AG04450 (cell line): ENCODE results near the gene SPAG4. TPM values are rescaled to one million over a fixed set of nuclear protein-coding genes. Genes with fewer than 3 reads are reported as not detected.

Experiments used
- CTCF ChIA-PET: fragments of 300-600, 350-600 bp; formaldehyde crosslinking; extraction: SDS; loops from one replicate; lab custom pipeline; 2022; ENCODE audit warnings: antibody characterized with exemption, inconsistent platforms; lab: Charles Lee
- POLR2A ChIA-PET: fragments of 350-600 bp; formaldehyde crosslinking; extraction: SDS; loops from one replicate; lab custom pipeline; 2021; ENCODE audit warnings: antibody characterized with exemption, inconsistent platforms; lab: Yijun Ruan, JAX
- DNase-seq: peaks from one replicate; pipeline ENCODE4 v3.0.0-alpha.2; 2011; ENCODE audit warnings: low read depth, low spot score
- H3K27ac ChIP-seq: one replicate; pipeline ENCODE4 v1.5.1; 2012; ENCODE audit warnings: low read depth, low read length, control low read depth
- H3K27me3 ChIP-seq: one replicate; pipeline ENCODE4 v1.6.0; 2012; ENCODE audit warnings: low read length; ENCODE audit not compliant: control insufficient read depth, insufficient read depth
- H3K4me3 ChIP-seq: 2 replicates; pipeline ENCODE4 v1.5.1; 2011; ENCODE audit warnings: mild to moderate bottlenecking, low read depth, low read length, control low read depth
- H3K9me3 ChIP-seq: 2 replicates; pipeline ENCODE4 v1.5.1; 2012; ENCODE audit warnings: low read length; ENCODE audit not compliant: control insufficient read depth, insufficient read depth
- polyA plus RNA-seq: library from polyadenylated mRNA; depleted of rRNA; stranded (reverse); fragments of >200 nt; gene quantifications from 2 replicates; pipeline ENCODE4 v1.2.3, GENCODE V29; 2011
- TF ChIP-seq, protein P1 (sequence below): IDR thresholded peaks from 2 replicates; pipeline ENCODE4 v1.5.1; 2011; ENCODE audit warnings: low read depth, low read length, control low read depth, inconsistent platforms

SPAG4 gene
- polyA plus RNA-seq, 1 experiment, result 1.8 TPM

DNA sequence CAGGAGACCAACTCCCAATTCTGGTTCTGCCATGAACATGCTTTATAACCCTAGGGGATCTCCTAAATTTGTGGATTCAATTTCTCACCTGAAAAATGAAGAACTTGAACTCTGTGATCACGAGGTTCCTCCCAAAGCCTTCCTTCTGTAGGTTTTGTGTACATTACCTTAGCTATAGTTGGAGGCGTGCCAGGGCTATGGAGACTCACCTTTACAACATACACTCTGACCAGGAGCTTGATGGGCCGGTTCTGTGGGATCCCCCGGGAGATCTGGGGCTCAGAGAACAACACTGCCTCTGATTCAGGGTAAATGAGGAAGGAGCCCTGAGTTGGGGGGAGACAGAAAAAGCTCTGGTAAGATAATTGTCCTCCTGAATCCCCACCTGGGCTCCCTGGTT lies 39.7 kb upstream of the SPAG4 start:
- no peak for DNase-seq
- H3K27me3 ChIP-seq, result peaks cover 6% of the 10 kb centered on the region
- no peak overlapping the region for H3K27ac ChIP-seq
- no peak overlapping the region for H3K4me3 ChIP-seq
- ChIA-PET CTCF (no interaction called here), POLR2A (no interaction called here)
- TF ChIP-seq, protein P1, sequence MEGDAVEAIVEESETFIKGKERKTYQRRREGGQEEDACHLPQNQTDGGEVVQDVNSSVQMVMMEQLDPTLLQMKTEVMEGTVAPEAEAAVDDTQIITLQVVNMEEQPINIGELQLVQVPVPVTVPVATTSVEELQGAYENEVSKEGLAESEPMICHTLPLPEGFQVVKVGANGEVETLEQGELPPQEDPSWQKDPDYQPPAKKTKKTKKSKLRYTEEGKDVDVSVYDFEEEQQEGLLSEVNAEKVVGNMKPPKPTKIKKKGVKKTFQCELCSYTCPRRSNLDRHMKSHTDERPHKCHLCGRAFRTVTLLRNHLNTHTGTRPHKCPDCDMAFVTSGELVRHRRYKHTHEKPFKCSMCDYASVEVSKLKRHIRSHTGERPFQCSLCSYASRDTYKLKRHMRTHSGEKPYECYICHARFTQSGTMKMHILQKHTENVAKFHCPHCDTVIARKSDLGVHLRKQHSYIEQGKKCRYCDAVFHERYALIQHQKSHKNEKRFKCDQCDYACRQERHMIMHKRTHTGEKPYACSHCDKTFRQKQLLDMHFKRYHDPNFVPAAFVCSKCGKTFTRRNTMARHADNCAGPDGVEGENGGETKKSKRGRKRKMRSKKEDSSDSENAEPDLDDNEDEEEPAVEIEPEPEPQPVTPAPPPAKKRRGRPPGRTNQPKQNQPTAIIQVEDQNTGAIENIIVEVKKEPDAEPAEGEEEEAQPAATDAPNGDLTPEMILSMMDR, result no peak
- H3K9me3 ChIP-seq, result peaks cover 9% of the 10 kb centered on the region

- CTCF ChIA-PET, result no interaction called here
- no peak for DNase-seq
These were observed 38.8 kb upstream of the SPAG4 start for GRCh38 chr20:35576816-35577215.

DNA sequence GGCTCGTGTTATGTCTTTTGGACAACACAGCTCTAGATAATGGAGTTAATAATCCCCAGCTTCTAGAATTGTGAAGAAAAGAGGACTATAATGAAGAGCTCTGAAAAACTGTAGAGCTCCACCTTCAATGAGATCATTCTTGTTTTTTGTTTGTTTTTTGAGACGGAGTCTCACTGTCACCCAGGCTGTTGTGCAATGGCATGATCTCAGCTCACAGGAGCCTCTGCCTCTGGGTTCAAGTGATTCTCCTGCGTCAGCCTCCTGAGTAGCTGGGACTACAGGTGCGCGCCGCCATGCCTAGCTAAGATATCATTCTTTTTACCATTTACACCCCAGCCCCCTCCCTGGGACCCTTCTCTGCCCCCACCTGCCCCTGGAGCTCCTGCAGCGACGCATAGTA lies 37.2 kb upstream of the SPAG4 start:
- TF ChIP-seq, protein P1, result no peak

More at GRCh38 chr20:35576816-35577215, 38.8 kb upstream of the SPAG4 start:
- Histone ChIP-seq H3K27ac (no peak overlapping the region), H3K9me3 (peaks cover 10% of the 10 kb centered on the region), H3K4me3 (no peak overlapping the region), H3K27me3 (peaks cover 7% of the 10 kb centered on the region)
- TF ChIP-seq, protein P1, result no peak
- POLR2A ChIA-PET, result interaction anchor here (0.6 to 1.2 kb wide), 2 partner anchors 18 to 432 kb away, joined by 3 to 6 read pairs; no protein-coding TSS in a partner anchor

DNA sequence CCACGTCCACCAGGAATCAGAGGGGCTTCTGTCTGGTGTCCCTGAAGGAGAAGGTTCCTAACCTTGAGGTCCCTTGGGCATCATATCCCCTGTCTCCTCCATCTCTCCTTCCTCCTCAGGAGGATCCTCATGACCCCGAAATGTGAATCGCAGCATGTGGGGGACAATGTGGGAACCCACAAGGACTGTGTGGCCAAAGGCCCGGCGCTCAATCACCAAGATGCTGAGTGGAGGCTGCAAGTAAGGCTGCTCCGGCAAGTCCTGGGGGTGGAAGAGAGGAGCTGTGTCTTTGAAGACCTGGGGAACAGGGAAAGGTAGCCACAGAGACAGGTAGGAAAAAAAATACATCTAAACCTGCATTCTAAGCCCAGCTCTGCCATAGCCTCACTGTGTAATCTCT lies 36.4 kb upstream of the SPAG4 start:
- no peak for DNase-seq
- Histone ChIP-seq H3K27ac (no peak overlapping the region), H3K27me3 (peaks cover 13% of the 10 kb centered on the region), H3K4me3 (no peak overlapping the region), H3K9me3 (peaks cover 6% of the 10 kb centered on the region; the same call in 1 of the 2 replicates)
- CTCF ChIA-PET, result interaction anchor here (0.6 kb wide), 1 partner anchor 341 kb away, joined by 3 read pairs; no protein-coding TSS in a partner anchor
- TF ChIP-seq, protein P1, result no peak
- POLR2A ChIA-PET, result no interaction called here

More for the DNA sequence above, 37.2 kb upstream of the SPAG4 start:
- Histone ChIP-seq H3K4me3 (no peak overlapping the region), H3K9me3 (peaks cover 6% of the 10 kb centered on the region; the same call in 1 of the 2 replicates), H3K27me3 (peaks cover 11% of the 10 kb centered on the region), H3K27ac (no peak overlapping the region)
- CTCF ChIA-PET, result interaction anchor here (0.6 kb wide), 1 partner anchor 10 kb away, joined by 3 read pairs; no protein-coding TSS in a partner anchor
- POLR2A ChIA-PET, result no interaction called here
- no peak for DNase-seq

- H3K9me3 ChIP-seq, result peaks cover 6% of the 10 kb centered on the region; the same call in 1 of the 2 replicates
- POLR2A ChIA-PET, result no interaction called here
- no peak overlapping the region for H3K27ac ChIP-seq
- TF ChIP-seq, protein P1, result no peak
- DNase-seq, result no peak
- CTCF ChIA-PET, result no interaction called here
- H3K4me3 ChIP-seq, result no peak overlapping the region
- H3K27me3 ChIP-seq, result peaks cover 9% of the 10 kb centered on the region
These were observed 33.5 kb upstream of the SPAG4 start for GRCh38 chr20:35582131-35582530.
